MCF 10A (cell line): ENCODE measurements around the gene MLXIPL. TPM values are rescaled to one million over a fixed set of nuclear protein-coding genes. Genes with fewer than 3 reads are reported as not detected.

Experiments
- BruUV-seq: library from RNA; stranded (reverse); fragments of 400-500 nt; replicated peaks from 2 replicates; lab custom pipeline; 2021; lab: Mats Ljungman, UMichigan
- CTCF ChIA-PET: fragments of 300-600 bp; sonication (Branson Sonifier 250); formaldehyde crosslinking; extraction: SDS; loops from one replicate; lab custom pipeline; 2021; ENCODE audit warnings: antibody characterized with exemption, inconsistent platforms; lab: Yijun Ruan, JAX
- POLR2A ChIA-PET: fragments of 300-600, 350-650 bp; sonication (Branson Sonifier 250); formaldehyde crosslinking; extraction: SDS; loops from one replicate; lab custom pipeline; 2020; ENCODE audit warnings: antibody characterized with exemption, inconsistent platforms; lab: Yijun Ruan, JAX
- DNase-seq: peaks from one replicate; pipeline ENCODE4 v3.0.0-alpha.2; 2018; ENCODE audit not compliant: unreplicated experiment
- H3K27ac Mint-ChIP-seq: one replicate; pipeline ENCODE4 v1.8.0; 2022; ENCODE audit warnings: mild to moderate bottlenecking, low read depth, mixed read lengths; ENCODE audit not compliant: unreplicated experiment
- H3K27me3 Mint-ChIP-seq: one replicate; pipeline ENCODE4 v1.8.0; 2022; ENCODE audit warnings: mixed read lengths; ENCODE audit not compliant: insufficient read depth, unreplicated experiment
- H3K36me3 Mint-ChIP-seq: one replicate; pipeline ENCODE4 v1.8.0; 2022; ENCODE audit warnings: mild to moderate bottlenecking, moderate library complexity, mixed read lengths; ENCODE audit not compliant: insufficient read depth, unreplicated experiment
- H3K4me1 Mint-ChIP-seq: one replicate; pipeline ENCODE4 v1.8.0; 2022; ENCODE audit warnings: mixed read lengths; ENCODE audit not compliant: insufficient read depth, unreplicated experiment
- H3K4me3 Mint-ChIP-seq: one replicate; pipeline ENCODE4 v1.8.0; 2022; ENCODE audit warnings: mild to moderate bottlenecking, moderate library complexity, mixed read lengths; ENCODE audit not compliant: unreplicated experiment
- H3K9me3 Mint-ChIP-seq: one replicate; pipeline ENCODE4 v1.8.0; 2022; ENCODE audit warnings: mixed read lengths; ENCODE audit not compliant: unreplicated experiment
- CTCF ChIP-seq: fragments of 200-600 bp; IDR thresholded peaks from one replicate; pipeline ENCODE4 v1.8.0; 2022; ENCODE audit warnings: antibody characterized with exemption, mild to moderate bottlenecking; ENCODE audit not compliant: unreplicated experiment
- intact Hi-C: fragments of 100-400 bp; cut with micrococcal nuclease; formaldehyde crosslinking; loops from 2 replicates; pipeline ENCODE4 v1.14.1; 2022
- total RNA-seq: library from RNA; stranded (reverse); gene quantifications from 2 replicates; pipeline ENCODE4 v1.2.3, GENCODE V29; 2022

Gene MLXIPL
- total RNA-seq, 1 experiment from 2014 or later: not detected

DNA sequence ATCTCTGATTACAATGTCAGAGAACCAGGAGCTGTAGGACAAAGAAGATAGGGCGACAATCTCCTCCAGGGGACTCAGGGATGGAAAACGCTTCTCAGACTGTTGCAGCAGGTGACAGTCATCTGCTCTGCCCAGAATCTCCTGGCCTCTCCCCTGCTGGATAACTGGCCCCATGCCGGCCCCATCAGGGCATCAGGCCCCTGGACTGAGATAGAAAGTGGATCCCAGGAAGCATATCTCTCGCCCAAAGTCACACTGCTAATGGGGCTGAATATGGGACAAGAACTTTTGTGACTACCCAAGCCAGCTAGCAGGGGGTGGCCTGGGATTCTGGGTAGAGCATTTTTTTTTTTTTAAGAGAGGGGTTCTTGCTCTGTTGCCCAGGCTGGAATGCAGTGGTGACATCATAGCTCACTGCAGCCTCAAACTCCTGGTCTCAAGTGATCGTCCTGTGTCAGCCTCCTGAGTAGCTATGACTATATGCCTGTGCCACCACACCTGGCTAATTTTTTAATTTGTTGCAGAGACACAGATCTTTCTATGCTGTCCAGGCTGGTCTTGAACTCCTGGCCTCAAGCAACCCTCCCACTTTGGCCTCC, 20.5 kb upstream of the MLXIPL start:
- Mint-ChIP-seq H3K27ac (no peak overlapping the region), H3K4me1 (peaks cover 16% of the 10 kb centered on the region), H3K27me3 (peaks cover 22% of the 10 kb centered on the region), H3K4me3 (no peak overlapping the region), H3K9me3 (peaks cover 6% of the 10 kb centered on the region), H3K36me3 (no peaks in the 10 kb centered on the region)
- intact Hi-C loops: no loop called here
- TF ChIP-seq CTCF: no peak
- POLR2A ChIA-PET: no interaction called here
- CTCF ChIA-PET: interaction anchor here (0.5 to 2.7 kb wide), 5 partner anchors 15 to 210 kb away, joined by 3 to 14 read pairs (median 3); no protein-coding TSS in a partner anchor
- DNase-seq: no peak
- no TSS peak for BruUV-seq

DNA sequence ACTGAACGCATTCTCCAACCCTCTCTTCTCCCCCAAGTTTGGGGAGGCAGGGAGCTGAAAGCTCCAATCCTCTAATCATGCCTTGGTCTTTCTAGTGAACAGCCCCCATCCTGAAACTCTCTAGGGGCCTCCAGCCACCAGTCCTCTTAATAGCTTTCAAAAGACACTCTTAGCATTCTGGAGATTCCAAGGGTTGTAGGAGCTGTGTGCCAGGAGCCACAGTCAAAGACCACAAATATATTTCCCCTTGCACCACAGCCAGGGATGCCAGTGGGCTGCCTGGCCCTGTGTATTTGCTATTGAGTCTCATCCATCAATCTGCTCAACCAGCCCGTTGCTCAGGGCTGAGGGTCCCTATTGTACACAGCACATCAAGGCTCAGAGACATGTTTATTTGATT, 18.5 kb upstream of the MLXIPL start:
- H3K4me1 Mint-ChIP-seq: peaks cover 6% of the 10 kb centered on the region
- H3K4me3 Mint-ChIP-seq: no peak overlapping the region
- H3K9me3 Mint-ChIP-seq: peaks cover 6% of the 10 kb centered on the region
- TF ChIP-seq CTCF: no peak
- POLR2A ChIA-PET: no interaction called here
- CTCF ChIA-PET: interaction anchor here (0.6 to 0.7 kb wide), 2 partner anchors 76 to 759 kb away, joined by 3 read pairs; no protein-coding TSS in a partner anchor
- no peak overlapping the region for H3K27ac Mint-ChIP-seq
- peaks cover 2% of the 10 kb centered on the region for H3K27me3 Mint-ChIP-seq
- intact Hi-C loops: no loop called here
- DNase-seq: no peak
- H3K36me3 Mint-ChIP-seq: no peaks in the 10 kb centered on the region
- BruUV-seq: no TSS peak

DNA sequence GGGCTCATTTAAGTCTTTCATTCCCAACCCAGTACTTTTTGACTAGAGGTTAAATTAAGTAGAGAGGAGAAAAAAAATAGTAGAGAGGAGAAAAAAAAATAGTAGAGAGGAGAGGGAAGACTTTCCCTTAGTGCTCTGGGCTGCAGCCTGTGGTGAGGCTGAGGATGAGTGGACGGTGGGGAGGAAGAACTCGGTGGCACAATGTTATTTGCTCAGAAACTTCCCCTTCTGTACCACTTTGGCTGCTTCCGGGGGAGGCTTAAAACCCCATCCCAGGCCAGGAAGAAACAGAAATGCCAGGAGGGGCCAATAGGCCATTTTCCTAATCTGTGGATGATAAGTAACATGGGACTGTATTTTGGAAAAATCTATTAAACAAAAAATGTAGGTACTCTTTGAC, 14.6 kb upstream of the MLXIPL start:
- no peak overlapping the region for H3K27ac Mint-ChIP-seq
- ChIA-PET POLR2A (interaction anchor here (0.6 to 1.4 kb wide), 2 partner anchors 10 to 19 kb away, joined by 3 to 4 read pairs; no protein-coding TSS in a partner anchor), CTCF (no interaction called here)
- H3K4me3 Mint-ChIP-seq: no peak overlapping the region
- no peak for DNase-seq
- H3K4me1 Mint-ChIP-seq: peaks cover 13% of the 10 kb centered on the region
- intact Hi-C loops: no loop called here
- H3K36me3 Mint-ChIP-seq: no peaks in the 10 kb centered on the region
- no peaks in the 10 kb centered on the region for H3K27me3 Mint-ChIP-seq
- peaks cover 13% of the 10 kb centered on the region for H3K9me3 Mint-ChIP-seq
- TF ChIP-seq CTCF: no peak
- BruUV-seq: no TSS peak

DNA sequence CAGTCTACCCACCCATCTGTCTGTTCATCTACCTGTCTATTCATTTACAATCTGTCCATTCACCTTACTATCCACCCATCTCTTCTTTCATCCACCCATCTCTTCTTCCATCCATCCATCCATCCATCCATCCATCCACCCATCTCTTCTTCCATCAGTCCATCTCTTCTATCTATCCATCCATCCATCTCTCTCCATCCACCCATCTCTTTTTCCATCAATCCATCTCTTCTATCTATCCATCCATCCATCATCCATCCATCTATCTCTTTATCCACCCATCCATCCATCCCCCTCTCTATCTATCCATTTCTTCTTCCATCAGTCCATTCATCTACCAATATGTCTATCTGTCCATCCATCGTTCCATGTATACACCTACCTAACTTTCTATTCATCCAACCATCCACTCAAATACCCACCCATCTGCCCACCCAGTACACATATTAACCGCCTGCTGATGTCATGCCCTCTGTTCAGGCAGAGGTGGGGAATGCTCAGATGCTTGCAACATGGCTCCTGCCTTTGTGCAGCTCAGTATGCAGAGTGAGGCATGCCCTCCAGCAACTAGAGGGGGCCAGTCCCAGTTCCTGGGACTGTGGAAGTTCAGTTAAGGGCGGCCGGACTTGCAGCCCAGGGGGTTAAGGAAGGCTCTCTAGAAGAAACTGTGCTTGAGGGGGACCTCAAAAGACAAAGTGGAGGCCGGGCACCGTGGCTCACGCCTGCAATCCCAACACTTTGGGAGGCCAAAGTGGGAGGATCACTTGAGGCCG, 11.3 kb upstream of the MLXIPL start:
- ChIA-PET POLR2A (no interaction called here), CTCF (interaction anchor here (0.5 to 2.8 kb wide), 2 partner anchors 29 to 89 kb away, joined by 3 to 13 read pairs; no protein-coding TSS in a partner anchor)
- no peak for TF ChIP-seq CTCF
- Mint-ChIP-seq H3K27me3 (no peaks in the 10 kb centered on the region), H3K4me3 (no peak overlapping the region), H3K4me1 (peaks cover 13% of the 10 kb centered on the region), H3K27ac (peak overlapping the region; percentile 61), H3K9me3 (peaks cover 7% of the 10 kb centered on the region), H3K36me3 (no peaks in the 10 kb centered on the region)
- DNase-seq: no peak
- BruUV-seq: no TSS peak
- intact Hi-C loops: no loop called here
